ENCODE data around the gene HOXB4. TPM values are rescaled to one million over a fixed set of nuclear protein-coding genes. Genes with fewer than 3 reads are reported as not detected.

Gene HOXB4
- polyA plus RNA-seq, 1 of the 3 experiments (the other 2 are of a cell fraction) = 0.03 TPM

DNA sequence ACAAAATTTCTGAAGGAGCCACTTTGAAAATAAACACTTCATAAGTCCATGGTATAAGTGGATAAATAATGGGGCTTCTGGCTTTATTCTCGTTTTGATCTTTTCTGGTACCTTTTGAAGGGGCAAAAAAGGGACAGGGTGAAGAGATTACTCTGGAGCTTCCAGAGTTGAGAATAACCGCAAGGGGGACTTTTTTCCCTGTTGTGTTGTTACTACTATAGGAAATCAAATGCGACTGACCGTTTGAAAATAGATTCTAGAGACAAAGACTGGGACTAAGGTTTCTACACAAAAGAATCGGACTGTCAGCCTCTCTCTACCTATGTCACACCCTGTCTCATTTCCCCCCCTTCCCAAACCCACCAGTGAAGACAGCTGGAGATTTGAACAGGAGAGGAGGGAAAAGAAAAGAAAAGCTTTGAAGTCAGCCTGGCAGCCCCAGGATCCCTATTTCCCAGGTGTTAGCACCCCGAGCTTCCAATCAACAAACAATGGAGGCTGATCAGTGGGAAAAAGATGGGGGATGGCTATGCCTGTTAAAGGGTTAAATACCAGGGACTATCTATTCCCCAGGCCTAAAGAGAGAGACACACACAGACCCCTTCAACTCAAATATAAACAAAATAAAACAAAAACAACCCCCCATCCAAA is 8.4 kb downstream of the HOXB4 start:
- 0 out of 2 replicates have a peak, but pooled peaks cover 6% of the 10 kb centered on the region for H4K20me1 ChIP-seq (ENCODE audit: insufficient read depth)
- peaks cover 99% of the 10 kb centered on the region for H3K27me3 ChIP-seq (ENCODE audit: insufficient read depth)
- H3K36me3 ChIP-seq (replicated peaks in 1 of 2; ENCODE audit: control insufficient read depth in 1 of 2, insufficient read depth in 2 of 2, low read length in 1 of 2) = no peaks in the 10 kb centered on the region
- H3K4me3 ChIP-seq (ENCODE audit: low read depth in 2 of 2, low read length in 1 of 2) = no peak overlapping the region
- DNase-seq = no peak
- H3K4me2 ChIP-seq = no peak overlapping the region
- TF ChIP-seq, protein P1, sequence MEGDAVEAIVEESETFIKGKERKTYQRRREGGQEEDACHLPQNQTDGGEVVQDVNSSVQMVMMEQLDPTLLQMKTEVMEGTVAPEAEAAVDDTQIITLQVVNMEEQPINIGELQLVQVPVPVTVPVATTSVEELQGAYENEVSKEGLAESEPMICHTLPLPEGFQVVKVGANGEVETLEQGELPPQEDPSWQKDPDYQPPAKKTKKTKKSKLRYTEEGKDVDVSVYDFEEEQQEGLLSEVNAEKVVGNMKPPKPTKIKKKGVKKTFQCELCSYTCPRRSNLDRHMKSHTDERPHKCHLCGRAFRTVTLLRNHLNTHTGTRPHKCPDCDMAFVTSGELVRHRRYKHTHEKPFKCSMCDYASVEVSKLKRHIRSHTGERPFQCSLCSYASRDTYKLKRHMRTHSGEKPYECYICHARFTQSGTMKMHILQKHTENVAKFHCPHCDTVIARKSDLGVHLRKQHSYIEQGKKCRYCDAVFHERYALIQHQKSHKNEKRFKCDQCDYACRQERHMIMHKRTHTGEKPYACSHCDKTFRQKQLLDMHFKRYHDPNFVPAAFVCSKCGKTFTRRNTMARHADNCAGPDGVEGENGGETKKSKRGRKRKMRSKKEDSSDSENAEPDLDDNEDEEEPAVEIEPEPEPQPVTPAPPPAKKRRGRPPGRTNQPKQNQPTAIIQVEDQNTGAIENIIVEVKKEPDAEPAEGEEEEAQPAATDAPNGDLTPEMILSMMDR (IDR thresholded peaks at IDR 0.05) = peak; percentile 15; the same call in 1 of the 2 replicates
- TF ChIP-seq, protein P2, sequence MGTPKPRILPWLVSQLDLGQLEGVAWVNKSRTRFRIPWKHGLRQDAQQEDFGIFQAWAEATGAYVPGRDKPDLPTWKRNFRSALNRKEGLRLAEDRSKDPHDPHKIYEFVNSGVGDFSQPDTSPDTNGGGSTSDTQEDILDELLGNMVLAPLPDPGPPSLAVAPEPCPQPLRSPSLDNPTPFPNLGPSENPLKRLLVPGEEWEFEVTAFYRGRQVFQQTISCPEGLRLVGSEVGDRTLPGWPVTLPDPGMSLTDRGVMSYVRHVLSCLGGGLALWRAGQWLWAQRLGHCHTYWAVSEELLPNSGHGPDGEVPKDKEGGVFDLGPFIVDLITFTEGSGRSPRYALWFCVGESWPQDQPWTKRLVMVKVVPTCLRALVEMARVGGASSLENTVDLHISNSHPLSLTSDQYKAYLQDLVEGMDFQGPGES (IDR thresholded peaks at IDR 0.05; ENCODE audit: low read depth, low read length) = no peak
- no peak for TF ChIP-seq POLR2AphosphoS5 (IDR thresholded peaks at IDR 0.05; ENCODE audit: low read depth, low read length)
- H3K27ac ChIP-seq (ENCODE audit: low read depth in 2 of 2, low read length in 1 of 2) = no peak overlapping the region
- H2AFZ ChIP-seq (ENCODE audit: low read depth) = no peak overlapping the region
- H3K4me1 ChIP-seq (ENCODE audit: control insufficient read depth in 1 of 2, insufficient read depth in 2 of 2, low read depth in 1 of 2, low read length in 1 of 2) = no peaks in the 10 kb centered on the region
- POLR2A ChIA-PET = no interaction called here
- H3K79me2 ChIP-seq (ENCODE audit: insufficient read depth) = no peaks in the 10 kb centered on the region
- H3K9ac ChIP-seq = no peak overlapping the region
- no peaks in the 10 kb centered on the region for H3K9me3 ChIP-seq
- WGBS (ENCODE audit: low lambda C conversion rate) = 14% methylated on average over 6 of the region's 6 CpGs
- no peaks in the 10 kb centered on the region for H3F3A ChIP-seq (replicated peaks; ENCODE audit: insufficient read depth)
- CTCF ChIA-PET = interaction anchor here (0.7 to 1.5 kb wide), 6 partner anchors 12 to 262 kb away, joined by 3 to 4 read pairs (median 3); no protein-coding TSS in a partner anchor
- no peaks in the 10 kb centered on the region for H3K9me2 ChIP-seq

DNA sequence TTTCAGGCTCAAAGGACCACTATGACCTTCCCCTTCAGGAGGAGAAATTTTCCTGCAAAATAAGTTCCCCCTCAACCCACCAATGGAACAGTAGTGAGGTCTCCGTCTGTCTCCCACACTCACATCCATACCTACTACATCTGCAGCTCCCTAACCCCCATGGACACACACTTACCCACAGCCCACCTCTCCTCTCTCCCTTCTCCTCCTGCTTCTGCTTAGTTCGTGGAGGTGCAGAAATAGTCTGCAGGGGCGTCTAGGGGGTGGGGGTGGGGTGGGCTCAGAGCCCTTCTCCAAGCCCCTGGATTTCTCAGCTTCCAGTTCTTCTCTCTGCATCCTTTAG is 8.9 kb downstream of the HOXB4 start:
- H2AFZ ChIP-seq (ENCODE audit: low read depth) = no peak overlapping the region
- no peaks in the 10 kb centered on the region for H3K4me1 ChIP-seq (ENCODE audit: control insufficient read depth in 1 of 2, insufficient read depth in 2 of 2, low read depth in 1 of 2, low read length in 1 of 2)
- no peaks in the 10 kb centered on the region for H3F3A ChIP-seq (replicated peaks; ENCODE audit: insufficient read depth)
- no peak overlapping the region for H3K4me2 ChIP-seq
- WGBS (ENCODE audit: low lambda C conversion rate) = 10% methylated on average over 3 of the region's 3 CpGs
- POLR2A ChIA-PET = no interaction called here
- DNase-seq = no peak
- H3K36me3 ChIP-seq (replicated peaks in 1 of 2; ENCODE audit: control insufficient read depth in 1 of 2, insufficient read depth in 2 of 2, low read length in 1 of 2) = no peaks in the 10 kb centered on the region
- H3K4me3 ChIP-seq (ENCODE audit: low read depth in 2 of 2, low read length in 1 of 2) = no peak overlapping the region
- CTCF ChIA-PET = interaction anchor here (0.8 to 1.5 kb wide), 4 partner anchors 12 to 219 kb away, joined by 3 to 4 read pairs (median 3); no protein-coding TSS in a partner anchor
- 0 out of 2 replicates have a peak, but pooled peaks cover 6% of the 10 kb centered on the region for H4K20me1 ChIP-seq (ENCODE audit: insufficient read depth)
- H3K9me2 ChIP-seq = no peaks in the 10 kb centered on the region
- no peaks in the 10 kb centered on the region for H3K79me2 ChIP-seq (ENCODE audit: insufficient read depth)
- no peaks in the 10 kb centered on the region for H3K9me3 ChIP-seq
- no peak overlapping the region for H3K27ac ChIP-seq (ENCODE audit: low read depth in 2 of 2, low read length in 1 of 2)
- no peak overlapping the region for H3K9ac ChIP-seq
- no peak for TF ChIP-seq RXRA (IDR thresholded peaks at IDR 0.05; ENCODE audit: borderline replicate concordance, low read depth)
- H3K27me3 ChIP-seq (ENCODE audit: insufficient read depth) = peaks cover 98% of the 10 kb centered on the region

DNA sequence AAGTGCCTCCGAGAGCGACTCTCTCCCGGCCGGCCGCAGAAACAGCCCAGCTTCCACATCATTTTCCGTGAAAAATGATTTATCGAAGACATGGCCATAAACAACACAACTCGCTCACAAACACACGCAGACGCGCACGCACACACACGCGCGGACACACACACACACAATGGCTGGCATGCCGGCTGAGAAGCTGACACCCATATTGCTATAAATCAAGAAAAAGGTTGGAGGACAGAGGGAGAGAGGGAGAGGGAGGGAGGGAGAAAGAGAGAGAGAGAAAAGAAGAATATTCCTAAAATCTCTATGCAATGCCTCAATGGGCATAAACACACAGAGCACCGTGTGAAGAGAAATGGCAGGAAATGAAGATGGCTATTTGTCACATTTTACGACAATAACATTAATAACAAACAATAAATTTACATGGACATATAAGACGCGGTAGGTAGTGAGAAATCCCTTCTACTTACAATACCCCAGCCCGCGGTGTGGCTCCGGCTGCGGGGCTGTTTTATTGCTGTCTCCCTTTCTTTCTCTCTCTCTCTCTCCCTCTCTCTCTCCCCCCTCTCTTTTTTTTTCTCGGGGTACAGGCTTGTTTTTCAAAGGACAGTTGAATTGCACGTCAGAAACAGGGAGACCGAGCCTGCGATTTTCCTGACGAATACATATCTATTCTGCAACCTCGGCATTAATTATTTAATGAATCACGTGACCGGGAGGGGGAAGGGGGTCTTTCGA is 9.5 kb downstream of the HOXB4 start:
- no peaks in the 10 kb centered on the region for H3K9me3 ChIP-seq
- no peak overlapping the region for H3K4me2 ChIP-seq
- TF ChIP-seq POLR2AphosphoS5 (IDR thresholded peaks at IDR 0.05; ENCODE audit: low read depth, low read length) (no peak), RAD21 (IDR thresholded peaks at IDR 0.05; ENCODE audit: low read length) (no peak), MXI1 (IDR thresholded peaks at IDR 0.05; ENCODE audit: low read depth, low read length) (no peak), TCF12 (IDR thresholded peaks at IDR 0.05) (no peak), NFIC (IDR thresholded peaks at IDR 0.05; ENCODE audit: borderline replicate concordance) (no peak), TAF1 (IDR thresholded peaks at IDR 0.05; ENCODE audit: borderline replicate concordance, low read depth, low read length) (no peak), EZH2phosphoT487 (IDR thresholded peaks at IDR 0.05; ENCODE audit: borderline replicate concordance, low read depth) (no peak), CHD2 (IDR thresholded peaks at IDR 0.05; ENCODE audit: low read length, partially characterized antibody) (no peak), SIN3A (IDR thresholded peaks at IDR 0.05; ENCODE audit: borderline replicate concordance, low read depth, low read length) (no peak), RFX5 (IDR thresholded peaks at IDR 0.05; ENCODE audit: low read length) (no peak), EP300 (IDR thresholded peaks at IDR 0.05; ENCODE audit: borderline replicate concordance in 1 of 2, low read depth in 1 of 2, low read length in 1 of 2) (no peak), RCOR1 (IDR thresholded peaks at IDR 0.05; ENCODE audit: low read length) (no peak)
- TF ChIP-seq, protein P3, sequence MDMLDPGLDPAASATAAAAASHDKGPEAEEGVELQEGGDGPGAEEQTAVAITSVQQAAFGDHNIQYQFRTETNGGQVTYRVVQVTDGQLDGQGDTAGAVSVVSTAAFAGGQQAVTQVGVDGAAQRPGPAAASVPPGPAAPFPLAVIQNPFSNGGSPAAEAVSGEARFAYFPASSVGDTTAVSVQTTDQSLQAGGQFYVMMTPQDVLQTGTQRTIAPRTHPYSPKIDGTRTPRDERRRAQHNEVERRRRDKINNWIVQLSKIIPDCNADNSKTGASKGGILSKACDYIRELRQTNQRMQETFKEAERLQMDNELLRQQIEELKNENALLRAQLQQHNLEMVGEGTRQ (IDR thresholded peaks at IDR 0.05; ENCODE audit: borderline replicate concordance, low read depth, low read length) = no peak
- H3K9me2 ChIP-seq = no peaks in the 10 kb centered on the region
- no peak overlapping the region for H2AFZ ChIP-seq (ENCODE audit: low read depth)
- no peaks in the 10 kb centered on the region for H3K36me3 ChIP-seq (replicated peaks in 1 of 2; ENCODE audit: control insufficient read depth in 1 of 2, insufficient read depth in 2 of 2, low read length in 1 of 2)
- H3K27ac ChIP-seq (ENCODE audit: low read depth in 2 of 2, low read length in 1 of 2) = no peak overlapping the region
- H3K4me1 ChIP-seq (ENCODE audit: control insufficient read depth in 1 of 2, insufficient read depth in 2 of 2, low read depth in 1 of 2, low read length in 1 of 2) = no peaks in the 10 kb centered on the region
- ChIA-PET CTCF (interaction anchor here (1.1 to 1.5 kb wide), 5 partner anchors 12 to 218 kb away, joined by 3 to 4 read pairs (median 3); no protein-coding TSS in a partner anchor), POLR2A (no interaction called here)
- no peaks in the 10 kb centered on the region for H3F3A ChIP-seq (replicated peaks; ENCODE audit: insufficient read depth)
- H3K9ac ChIP-seq = no peak overlapping the region
- no peak overlapping the region for H3K4me3 ChIP-seq (ENCODE audit: low read depth in 2 of 2, low read length in 1 of 2)
- DNase-seq = no peak
- 0 out of 2 replicates have a peak, but pooled peaks cover 6% of the 10 kb centered on the region for H4K20me1 ChIP-seq (ENCODE audit: insufficient read depth)
- peaks cover 97% of the 10 kb centered on the region for H3K27me3 ChIP-seq (ENCODE audit: insufficient read depth)
- 22% methylated on average over 33 of the region's 33 CpGs for WGBS (ENCODE audit: low lambda C conversion rate)
- H3K79me2 ChIP-seq (ENCODE audit: insufficient read depth) = no peaks in the 10 kb centered on the region

Measured in SK-N-SH (cell line).